Stimulated activated CD4-positive, alpha-beta T cell treated with anti-CD3 and anti-CD28 coated beads, TNF-alpha, amount 100 ng/mL, for 1 hour (primary cell): ENCODE results near the gene CYB561.
"Not testable (repeated sequence)": the region's sequence is repeated elsewhere in the genome, so short reads cannot be mapped to it uniquely, and the experiment has no call there.

Source experiments
- DNase-seq, 3 donors: peaks; one replicate each; pipeline ENCODE4 v3.0.0-alpha.2; 2020; ENCODE audit warnings: low read depth in 3 of 3, low spot score in 1 of 3

Gene CYB561

DNA sequence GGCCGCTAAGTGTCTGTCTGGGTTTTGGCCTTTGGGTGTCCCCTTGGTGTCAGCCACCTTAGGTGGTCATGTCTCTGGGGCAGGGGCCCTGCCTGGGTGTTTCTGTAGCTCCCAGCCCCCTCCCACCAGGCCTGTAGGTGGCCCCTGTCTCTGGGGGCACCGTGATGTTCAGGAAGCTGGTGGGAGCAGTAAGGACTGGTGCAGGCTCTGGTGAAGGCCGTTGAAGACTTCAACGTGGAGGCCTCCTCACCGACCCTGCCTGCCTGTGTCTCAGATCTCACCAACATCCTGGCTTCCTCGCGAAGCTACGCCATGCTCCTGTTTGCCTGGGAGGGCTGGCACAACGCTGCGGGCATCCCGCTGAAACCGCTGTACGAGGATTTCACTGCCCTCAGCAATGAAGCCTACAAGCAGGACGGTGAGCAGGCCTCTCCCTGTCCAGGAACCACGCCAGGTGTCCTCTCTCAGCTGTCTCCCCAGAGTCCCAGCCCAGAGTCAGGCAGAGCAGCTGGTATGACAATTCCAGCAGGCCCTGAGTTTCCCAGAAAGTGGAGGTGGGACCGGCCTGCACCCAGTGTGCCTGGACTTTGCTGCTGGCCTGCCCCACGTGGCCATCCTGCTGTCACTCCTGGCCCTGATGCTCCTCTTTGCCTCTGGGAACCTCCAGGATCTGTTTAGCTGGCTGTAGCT lies 33.5 kb upstream of the CYB561 start:
- no peak for DNase-seq

DNA sequence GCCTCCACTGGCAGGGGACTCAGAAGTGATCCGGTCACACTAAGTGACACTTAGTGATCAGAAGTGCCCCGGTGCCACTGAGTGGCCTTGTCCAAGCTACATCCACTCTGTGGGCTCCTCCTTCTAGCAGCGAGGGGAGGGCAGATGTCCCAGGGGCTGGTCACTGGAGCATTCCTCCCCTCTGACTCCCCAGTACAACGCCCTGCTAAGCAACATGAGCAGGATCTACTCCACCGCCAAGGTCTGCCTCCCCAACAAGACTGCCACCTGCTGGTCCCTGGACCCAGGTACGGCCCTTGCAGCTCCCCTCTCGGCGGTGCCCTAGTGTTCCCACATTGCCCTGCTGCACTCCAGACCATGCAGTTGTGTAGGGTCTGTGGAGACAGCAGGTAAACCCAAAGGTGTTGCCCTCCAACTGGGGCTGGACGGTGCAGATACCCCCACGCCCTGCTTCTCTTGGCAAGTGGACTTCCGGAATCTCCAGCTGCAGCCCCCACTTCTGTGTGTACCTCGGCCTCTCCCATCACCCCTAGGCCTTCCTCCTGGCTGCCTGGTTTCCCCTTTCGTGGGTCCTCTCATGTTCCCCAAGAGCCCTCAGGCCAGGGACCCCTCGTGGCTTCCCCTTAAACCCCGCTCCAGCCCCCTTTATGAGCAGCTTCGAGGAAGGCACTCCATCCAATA lies 32.8 kb upstream of the CYB561 start:
- peak; percentile 46 to 63 (median 58) for DNase-seq

DNA sequence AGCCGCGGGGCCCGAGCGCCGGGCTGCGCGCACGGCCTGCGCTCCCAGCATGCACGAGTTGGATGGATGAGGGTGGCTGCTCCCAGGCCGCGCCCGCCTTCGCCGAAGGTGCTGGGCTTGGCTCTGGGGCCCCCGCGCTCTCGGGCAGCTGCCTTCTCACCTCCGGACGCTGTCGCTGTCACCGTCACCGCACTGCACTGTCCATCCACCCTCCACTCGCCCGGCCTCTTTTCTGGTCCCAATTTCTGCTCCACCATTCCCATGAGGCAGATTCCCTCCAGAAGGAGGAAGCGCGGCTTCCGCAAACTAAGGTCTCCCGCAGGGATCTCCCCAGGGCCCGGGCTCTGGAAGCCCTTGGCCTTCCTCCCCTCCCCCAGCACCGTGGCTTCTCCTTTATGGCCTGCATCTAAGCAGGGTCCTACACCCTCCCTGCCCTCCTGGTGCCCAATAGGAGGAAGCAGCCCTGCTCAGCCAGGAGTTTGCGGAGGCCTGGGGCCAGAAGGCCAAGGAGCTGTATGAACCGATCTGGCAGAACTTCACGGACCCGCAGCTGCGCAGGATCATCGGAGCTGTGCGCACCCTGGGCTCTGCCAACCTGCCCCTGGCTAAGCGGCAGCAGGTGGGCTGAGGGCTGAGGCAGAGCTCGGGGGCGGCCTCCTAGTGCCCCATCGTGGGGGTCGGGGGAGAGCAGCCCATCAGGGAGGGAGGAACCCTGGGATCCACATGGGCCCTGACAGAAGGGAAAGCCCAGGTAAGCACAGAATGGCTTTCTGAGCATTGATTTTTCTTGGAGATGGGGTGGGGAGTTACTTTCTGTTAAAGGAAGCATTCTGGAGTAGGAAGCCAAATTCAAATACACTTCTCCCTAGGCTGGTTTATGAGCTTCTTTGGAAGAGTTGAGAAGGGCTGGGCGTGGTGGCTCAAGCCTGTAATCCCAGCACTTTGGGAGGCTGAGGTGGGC lies 31.7 kb upstream of the CYB561 start:
- DNase-seq: no peak

DNA sequence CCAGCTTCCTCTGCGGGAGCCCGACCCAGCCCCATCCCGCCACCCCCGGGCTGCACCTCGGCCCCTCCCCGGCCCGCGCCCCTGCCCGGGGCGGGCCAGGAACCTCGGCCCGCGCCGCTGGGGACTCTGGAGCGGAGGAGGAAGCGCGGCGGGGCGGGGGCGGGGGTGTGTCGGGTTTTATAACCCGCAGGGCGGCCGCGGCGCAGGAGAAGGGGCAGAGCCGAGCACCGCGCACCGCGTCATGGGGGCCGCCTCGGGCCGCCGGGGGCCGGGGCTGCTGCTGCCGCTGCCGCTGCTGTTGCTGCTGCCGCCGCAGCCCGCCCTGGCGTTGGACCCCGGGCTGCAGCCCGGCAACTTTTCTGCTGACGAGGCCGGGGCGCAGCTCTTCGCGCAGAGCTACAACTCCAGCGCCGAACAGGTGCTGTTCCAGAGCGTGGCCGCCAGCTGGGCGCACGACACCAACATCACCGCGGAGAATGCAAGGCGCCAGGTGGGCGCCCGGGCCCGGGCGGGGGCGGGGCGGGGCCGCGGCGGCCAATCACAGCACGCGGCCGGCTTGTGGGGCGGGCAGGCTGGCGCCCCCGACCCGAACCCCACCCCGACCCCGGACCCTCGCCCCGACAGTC lies 30.9 kb upstream of the CYB561 start, which contains the start of gene ACE:
Gene ACE, plus strand, starts transcription at position 208 of the 626 bp plus-strand sequence. Its CDS starts 34 bp downstream, at position 242.
- no peak for DNase-seq

DNA sequence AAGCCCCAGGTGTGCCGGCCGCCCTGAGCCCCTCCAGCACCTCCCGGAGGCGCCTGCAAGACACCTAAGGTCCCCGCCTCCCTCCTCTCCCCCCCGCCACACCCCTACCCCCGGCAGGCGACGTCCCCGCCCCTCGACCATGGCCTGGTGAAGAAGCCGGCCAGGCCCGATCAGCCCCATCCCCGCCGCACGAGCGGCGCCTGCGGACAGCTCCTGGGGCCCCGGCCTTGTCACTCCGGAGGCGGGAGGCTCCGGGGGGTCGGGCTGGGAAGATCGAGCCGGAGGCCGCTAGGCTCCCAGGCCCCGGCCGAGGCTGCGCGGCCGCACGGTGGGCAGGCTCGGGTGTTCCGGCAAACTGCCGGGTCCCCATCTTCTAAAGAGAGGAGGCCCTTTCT lies 30.4 kb upstream of the CYB561 start:
- no peak for DNase-seq

DNA sequence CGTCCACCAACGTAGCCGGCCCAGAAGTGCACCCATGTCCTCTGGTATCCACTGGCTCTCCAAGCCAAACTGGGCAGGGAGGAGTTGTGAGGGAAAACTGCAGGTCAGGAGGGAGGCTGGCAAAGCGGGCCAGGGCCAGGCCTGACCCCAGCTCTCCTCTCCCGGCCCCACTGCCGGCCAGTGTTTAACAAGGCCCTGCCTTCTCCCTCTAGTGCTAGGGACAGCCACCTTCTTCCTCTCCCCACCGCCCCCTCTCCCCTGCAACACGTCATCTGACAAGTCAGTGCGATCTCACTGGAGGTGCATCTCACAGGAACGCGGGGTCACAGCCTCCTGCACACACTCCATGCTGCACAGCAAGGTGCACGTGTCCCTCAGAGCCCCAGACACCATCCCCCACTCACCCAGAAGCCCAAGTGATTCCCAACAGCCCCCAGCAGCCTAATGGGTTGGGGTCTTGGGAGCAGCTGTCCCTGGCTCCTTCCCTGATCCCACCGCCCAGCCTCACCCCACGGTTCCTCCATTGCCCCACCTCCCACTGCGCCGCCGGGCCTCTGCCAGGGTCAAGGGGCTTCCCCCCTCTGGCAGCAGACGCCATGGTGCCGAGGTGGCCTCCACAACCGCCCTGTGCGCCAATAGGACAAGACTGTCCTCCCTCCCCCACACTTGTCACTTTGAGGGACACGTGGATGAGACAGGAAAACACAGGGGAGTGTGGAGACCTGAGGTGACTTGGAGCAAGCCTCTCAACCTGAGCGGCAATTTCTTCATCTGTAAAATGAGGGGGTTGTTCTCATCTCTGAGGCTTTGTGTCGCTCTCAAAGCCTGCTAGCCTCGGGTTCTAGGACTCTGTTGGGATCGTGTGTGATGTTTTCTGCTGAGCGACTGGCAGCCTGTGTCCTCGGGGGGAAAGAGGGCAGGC lies 29.6 kb upstream of the CYB561 start:
- DNase-seq: no peak

DNA sequence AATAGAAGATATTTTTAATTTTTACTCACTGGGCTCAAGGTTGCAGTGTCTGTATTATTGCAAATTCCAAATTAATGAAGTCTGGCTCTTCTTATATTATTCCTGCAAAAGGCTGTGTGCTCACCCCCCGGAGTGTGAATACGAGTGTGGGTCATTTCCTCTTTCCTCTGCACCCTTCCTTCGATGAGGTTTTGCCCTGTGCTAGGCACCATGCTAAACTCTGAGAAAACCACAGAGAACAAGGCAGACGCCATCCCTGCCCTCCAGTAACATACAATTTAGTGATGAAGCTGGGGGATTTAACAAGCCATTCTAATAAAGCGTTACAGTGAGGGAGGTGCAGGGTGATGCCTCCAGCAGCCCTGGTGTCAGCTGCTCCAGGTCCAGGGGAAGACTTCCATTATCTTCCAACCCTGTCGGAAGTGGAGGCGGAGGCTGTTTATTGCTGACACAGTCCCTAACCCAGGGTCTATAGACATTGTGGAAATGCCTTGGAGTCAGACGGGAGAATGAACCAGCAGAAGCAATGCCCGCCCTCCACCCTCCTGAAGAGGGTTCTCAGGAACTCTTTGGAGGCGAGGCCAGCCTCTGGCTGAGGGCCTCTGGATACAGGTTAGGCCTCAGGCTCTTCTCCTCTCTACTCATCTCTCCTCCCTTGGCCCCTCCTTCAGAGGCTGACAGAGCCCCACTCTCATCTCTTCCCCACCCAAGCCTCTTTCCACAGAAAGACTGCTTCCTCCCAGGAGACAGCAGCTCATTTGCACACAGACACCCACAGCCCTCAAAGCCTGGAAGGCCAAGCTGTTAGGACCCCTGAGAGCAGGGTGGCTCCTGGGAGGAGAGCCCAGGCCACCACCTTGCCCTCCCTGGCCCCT lies 28.7 kb upstream of the CYB561 start:
- DNase-seq: no peak

DNA sequence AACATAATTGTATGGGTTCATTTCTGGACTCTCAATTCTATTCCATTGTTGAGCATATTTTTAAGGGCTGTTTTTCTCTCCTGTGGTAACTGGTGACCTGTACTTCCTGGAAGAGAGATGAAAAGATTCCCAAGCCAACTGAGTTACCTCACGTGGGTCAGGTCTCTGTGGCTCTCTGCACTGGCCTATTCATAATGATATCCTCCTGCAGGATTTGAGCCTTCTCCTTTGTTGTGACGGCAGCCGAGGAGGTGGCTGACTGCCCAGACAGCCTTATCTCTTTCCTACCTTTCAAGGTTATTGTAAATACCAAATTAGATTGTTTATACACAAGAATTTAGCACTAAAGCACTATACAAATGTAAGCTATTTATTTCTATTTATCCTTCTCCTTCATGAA lies 28.1 kb upstream of the CYB561 start:
- DNase-seq: no peak

DNA sequence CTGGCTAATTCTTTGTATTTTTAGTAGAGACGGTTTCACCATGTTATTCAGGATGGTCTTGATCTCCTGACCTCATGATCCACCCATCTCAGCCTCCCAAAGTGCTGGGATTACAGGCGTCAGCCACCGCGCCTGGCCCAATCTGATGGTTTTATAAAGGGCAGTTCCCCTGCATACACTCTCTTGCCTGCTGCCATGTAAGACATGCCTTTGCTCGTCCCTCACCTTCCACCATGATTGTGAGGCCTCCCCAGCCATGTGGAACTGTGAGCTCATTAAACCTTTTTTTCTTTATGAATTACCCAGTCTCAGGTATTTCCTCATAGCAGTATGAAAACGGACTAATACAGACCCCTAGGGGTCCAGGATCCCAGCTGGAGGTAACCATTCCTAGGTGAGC lies 22.0 kb upstream of the CYB561 start:
- DNase-seq: not testable (repeated sequence)

DNA sequence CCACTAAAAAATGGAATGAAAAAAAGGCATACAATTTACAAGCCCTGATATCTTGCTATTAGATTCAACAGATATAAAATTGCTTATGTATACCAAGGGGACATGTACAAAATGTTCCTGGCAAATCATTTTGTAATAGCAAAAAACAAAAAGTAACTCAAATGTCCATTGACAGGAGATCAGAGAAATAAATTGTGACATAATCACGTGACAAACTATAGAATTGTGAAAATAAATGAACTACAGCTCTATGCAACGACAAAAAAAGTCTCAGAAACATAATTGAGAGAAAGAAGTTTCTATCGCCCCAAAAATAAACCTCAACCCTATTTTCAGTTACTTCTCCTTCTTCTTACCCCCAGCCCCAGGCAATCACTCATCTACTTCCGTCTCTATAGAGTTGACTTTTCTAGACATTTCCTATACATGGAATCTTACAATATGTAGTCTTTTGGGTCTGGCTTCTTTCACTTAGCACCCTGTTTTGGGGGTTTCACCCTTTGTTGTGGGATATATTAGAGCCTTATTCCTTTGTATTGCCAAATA lies 18.7 kb upstream of the CYB561 start:
- DNase-seq: no peak

DNA sequence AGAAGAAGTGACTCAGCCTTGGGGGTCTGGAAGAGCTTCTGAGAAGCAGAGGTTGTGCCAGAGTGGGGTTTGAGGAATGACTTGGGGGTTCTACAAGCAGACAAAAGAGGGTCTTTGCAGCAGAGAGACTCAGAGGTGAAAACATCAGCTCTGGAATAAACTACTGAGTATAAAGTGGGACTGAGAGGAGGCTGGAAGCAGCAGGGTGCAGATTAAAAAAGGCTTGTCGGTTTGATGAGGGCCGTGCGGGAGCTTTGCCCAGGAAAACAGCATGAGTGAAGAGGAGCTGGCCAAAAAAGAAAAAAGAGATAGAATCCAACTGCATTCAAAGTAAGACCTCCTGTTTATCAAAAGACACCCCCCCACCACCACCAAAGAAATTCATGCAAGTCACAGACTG lies 17.7 kb upstream of the CYB561 start:
- DNase-seq: no peak

DNA sequence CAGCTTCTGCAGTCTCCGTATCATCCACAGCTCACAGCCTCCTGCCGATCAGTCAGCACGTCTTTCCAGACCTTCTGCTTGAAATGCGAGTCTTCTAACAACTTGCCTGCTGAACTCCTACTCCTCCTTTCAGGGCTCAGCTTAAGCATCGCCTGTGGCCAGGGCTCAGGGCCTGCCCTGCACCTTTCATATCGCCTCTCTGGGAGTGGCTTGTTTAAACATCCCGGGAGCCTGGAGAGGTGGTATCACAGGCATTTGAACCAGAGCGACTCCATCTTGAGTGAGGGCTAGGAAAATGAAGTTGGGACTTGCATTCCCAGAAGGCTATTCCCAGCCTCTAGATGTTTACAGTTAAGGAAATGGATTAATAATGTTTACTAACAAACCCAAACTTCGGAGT lies 13.9 kb upstream of the CYB561 start:
- DNase-seq: no peak

DNA sequence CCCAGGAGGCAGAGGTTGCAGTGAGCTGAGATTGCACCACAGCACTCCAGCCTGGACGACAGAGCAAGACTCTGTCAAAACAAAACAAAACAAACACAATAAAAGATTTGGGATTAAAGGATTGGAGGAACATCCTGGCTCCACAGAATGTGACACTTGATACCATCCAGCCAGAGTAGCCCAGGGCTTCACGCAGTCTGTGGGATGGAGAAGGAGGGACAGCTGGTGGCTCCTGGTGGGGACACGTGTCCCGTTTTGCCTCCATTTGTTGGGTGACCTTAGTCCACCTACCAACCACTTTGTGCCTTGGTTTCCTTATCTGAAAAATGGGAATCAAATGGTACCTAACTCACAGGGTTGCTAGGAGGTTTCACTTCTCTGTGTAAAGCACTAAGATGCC lies 12.4 kb upstream of the CYB561 start:
- no peak for DNase-seq

DNA sequence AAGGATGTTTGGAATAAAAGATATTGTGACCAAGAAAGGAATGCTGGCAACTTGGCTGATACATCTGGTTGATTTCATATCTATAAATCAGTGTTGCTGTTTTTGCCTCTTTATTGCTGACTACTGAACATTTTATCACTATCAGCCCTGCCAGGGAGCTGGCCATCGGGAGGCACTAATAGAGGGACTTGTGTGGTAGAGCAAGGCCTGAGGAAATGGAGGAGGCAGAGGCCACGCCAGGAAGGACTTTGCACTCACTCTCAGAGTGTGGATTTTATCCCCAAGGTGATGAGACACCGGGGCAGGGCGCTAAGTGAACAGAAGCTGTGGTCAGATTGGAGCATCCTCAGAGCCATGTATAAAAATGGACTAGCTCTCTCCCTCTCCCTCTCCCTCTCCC lies 9.3 kb upstream of the CYB561 start:
- DNase-seq: no peak

DNA sequence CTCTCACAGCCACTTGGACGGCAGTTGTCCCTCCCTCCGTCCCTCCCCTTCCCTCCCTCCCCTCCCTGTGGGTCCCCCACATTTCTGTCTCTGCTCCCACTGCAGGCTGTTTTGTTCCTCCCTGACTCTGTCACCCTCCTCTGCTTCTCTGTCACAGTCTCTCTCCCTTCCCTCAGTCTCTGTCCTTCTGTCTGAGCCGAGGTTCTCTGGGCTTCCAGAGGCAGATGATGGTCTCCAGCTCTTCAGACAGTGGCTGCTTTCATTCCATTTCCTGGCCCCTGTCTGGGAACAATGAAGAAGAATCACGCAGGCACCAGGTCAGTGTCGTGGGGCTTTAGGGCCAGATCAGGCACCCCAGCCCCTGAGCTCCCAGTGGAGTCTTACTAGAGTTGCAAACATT lies 8.8 kb upstream of the CYB561 start:
- DNase-seq: no peak

DNA sequence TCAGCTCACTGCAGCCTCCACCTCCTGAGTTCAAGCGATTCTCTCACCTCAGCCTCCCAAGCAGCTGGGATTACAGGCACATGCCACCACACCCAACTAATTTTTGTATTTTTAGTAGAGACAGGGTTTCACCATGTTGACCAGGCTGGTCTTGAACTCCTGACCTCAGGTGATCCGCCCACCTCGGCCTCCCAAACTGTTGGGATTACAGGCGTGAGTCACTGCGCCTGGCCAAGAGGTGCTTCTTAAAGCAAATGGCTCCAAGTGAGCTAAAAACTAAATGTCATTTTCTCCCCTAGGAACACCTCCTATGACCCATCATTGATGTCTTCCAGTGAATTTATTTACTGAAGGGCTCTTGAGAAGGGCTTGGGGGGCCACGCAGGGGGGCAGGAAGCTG lies 8.3 kb upstream of the CYB561 start:
- not testable (repeated sequence) for DNase-seq

DNA sequence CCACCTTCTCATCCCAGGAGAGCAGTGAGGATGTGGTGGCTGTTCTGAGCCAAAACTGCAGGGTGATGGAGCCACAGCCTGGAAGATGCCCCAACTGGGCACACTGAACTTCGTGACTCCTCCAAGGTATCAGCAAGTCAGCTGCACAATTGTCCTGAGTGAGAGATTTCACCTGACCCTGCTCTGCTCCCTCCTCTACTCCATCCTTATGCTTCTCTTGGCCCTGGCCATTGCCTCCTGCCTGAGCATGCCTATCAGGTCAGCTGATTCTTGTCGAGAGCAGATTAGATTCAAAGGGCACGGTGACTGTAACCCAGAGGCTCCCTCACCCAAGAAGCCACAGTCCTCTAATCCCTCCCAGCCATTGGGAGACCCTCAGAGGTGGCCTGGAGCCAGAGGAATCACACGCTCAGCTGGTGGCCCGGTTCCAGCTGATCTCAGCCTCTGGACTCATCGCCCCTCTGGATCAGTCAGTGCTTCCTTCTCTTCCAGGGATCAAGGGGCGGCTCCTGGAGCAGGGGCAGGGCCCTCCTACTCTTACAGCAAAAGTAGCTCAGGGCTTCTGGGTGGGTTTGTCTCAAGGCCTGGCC lies 7.0 kb upstream of the CYB561 start:
- no peak for DNase-seq
